SK-N-MC (cell line): Measurements from ENCODE around the gene GPRIN1.
"Not testable (repeated sequence)": the region's sequence is repeated elsewhere in the genome, so short reads cannot be mapped to it uniquely, and the experiment has no call there.

ENCODE experiments used
- DNase-seq: peaks from one replicate; pipeline ENCODE4 v3.0.0-alpha.2; 2011; ENCODE audit warnings: low read depth, low spot score
- H3K27ac ChIP-seq: fragments of 200-600 bp; sonication (generic); 2 replicates; pipeline ENCODE4 v1.5.1; 2016; ENCODE audit warnings: mixed run types
- H3K36me3 ChIP-seq: fragments of 200-600 bp; sonication (generic); 2 replicates; pipeline ENCODE4 v1.6.1; 2017; ENCODE audit warnings: antibody characterized with exemption, low read length, mixed read lengths; ENCODE audit not compliant: insufficient read depth
- H3K4me3 ChIP-seq: fragments of 200-600 bp; sonication (generic); 2 replicates; pipeline ENCODE4 v1.5.1; 2016
- H3K9ac ChIP-seq: fragments of 200-600 bp; sonication (generic); 2 replicates; pipeline ENCODE4 v1.8.0; 2017; ENCODE audit warnings: mixed run types, mixed read lengths; ENCODE audit not compliant: insufficient read length
- H3K9me3 ChIP-seq: fragments of 200-600 bp; sonication (generic); 2 replicates; pipeline ENCODE4 v1.6.1; 2017; ENCODE audit warnings: low read depth, mild to moderate bottlenecking, antibody characterized with exemption, low read length, moderate library complexity, mixed read lengths
- EZH2 ChIP-seq: fragments of 200-600 bp; sonication (generic); IDR thresholded peaks from one replicate; pipeline ENCODE4 v1.6.1; 2017; ENCODE audit warnings: antibody characterized with exemption
- FOXP2 ChIP-seq: optimal IDR thresholded peaks from 2 replicates; pipeline ENCODE3; 2011; ENCODE audit warnings: mild to moderate bottlenecking, moderate library complexity; ENCODE audit not compliant: insufficient read depth; ENCODE audit errors: extremely low read length, control extremely low read depth
- POLR2AphosphoS5 ChIP-seq: IDR thresholded peaks from 2 replicates; pipeline ENCODE4 v1.6.1; 2012; ENCODE audit warnings: mild to moderate bottlenecking, low read depth, low read length, borderline replicate concordance

Gene GPRIN1

GRCh38 chr5:176564002-176564401 is 46.0 kb downstream of the GPRIN1 start:
- no peak for TF ChIP-seq FOXP2
- no peak for TF ChIP-seq POLR2AphosphoS5
- TF ChIP-seq EZH2 = no peak
- Histone ChIP-seq H3K9me3 (no peaks in the 10 kb centered on the region), H3K27ac (no peak overlapping the region), H3K4me3 (no peak overlapping the region), H3K36me3 (no peaks in the 10 kb centered on the region), H3K9ac (no peak overlapping the region)
- DNase-seq = no peak

- no peak for DNase-seq
- H3K9me3 ChIP-seq = no peaks in the 10 kb centered on the region
- H3K9ac ChIP-seq = no peak overlapping the region
- no peaks in the 10 kb centered on the region for H3K36me3 ChIP-seq
- H3K27ac ChIP-seq = no peak overlapping the region
- TF ChIP-seq POLR2AphosphoS5 = no peak
- H3K4me3 ChIP-seq = no peak overlapping the region
Measured at GRCh38 chr5:176562189-176562588, 47.8 kb downstream of the GPRIN1 start.

- no peak overlapping the region for H3K4me3 ChIP-seq
- H3K9ac ChIP-seq = no peak overlapping the region
- DNase-seq = no peak
- H3K36me3 ChIP-seq = no peaks in the 10 kb centered on the region
- no peaks in the 10 kb centered on the region for H3K9me3 ChIP-seq
- H3K27ac ChIP-seq = no peak overlapping the region
- TF ChIP-seq EZH2 = no peak
- no peak for TF ChIP-seq FOXP2
- TF ChIP-seq POLR2AphosphoS5 = no peak
Measured at GRCh38 chr5:176561259-176561658, 48.7 kb downstream of the GPRIN1 start.

DNA sequence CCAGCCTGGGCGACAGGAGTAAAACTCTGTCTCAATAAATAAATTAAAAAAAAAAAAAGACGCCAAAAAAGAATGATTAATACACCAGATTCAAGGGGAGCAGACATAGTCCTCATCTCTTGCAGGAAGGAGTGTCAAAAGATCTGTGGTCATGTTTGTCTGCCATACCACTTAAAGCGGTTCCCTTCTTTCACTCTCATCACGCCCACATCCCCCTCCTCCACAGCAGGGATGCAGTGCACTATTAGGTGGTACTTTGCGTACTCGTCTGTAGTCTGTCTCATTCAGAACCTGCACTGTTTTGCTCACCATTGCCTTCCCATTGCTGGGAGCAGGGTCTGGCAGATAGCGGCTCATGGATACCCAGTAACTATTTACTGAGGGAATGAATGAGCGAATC is 49.6 kb downstream of the GPRIN1 start:
- H3K9ac ChIP-seq = no peak overlapping the region
- no peaks in the 10 kb centered on the region for H3K9me3 ChIP-seq
- no peak for TF ChIP-seq EZH2
- TF ChIP-seq FOXP2 = no peak
- TF ChIP-seq POLR2AphosphoS5 = no peak
- no peaks in the 10 kb centered on the region for H3K36me3 ChIP-seq
- no peak overlapping the region for H3K4me3 ChIP-seq
- H3K27ac ChIP-seq = no peak overlapping the region
- no peak for DNase-seq

DNA sequence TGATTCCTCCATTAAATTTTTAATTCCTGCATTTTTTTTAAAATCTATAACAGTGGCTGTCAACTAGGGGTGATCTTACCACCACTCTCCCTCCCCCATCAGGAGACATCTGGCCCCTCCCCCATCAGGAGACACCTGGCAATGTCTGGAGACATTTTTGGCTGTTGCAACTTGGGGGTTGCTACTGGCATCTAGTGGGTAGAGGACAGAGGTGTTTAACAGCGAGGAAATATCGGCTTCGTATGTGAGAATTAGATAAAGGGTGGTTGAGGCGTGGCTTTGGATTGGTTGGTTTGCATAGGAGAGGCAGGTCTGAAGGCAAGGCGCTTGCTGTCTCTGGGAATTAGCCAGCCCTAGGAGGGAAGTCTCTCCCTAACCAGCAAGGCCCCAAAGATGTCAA is 50.3 kb downstream of the GPRIN1 start:
- no peak overlapping the region for H3K4me3 ChIP-seq
- no peaks in the 10 kb centered on the region for H3K36me3 ChIP-seq
- H3K27ac ChIP-seq = no peak overlapping the region
- DNase-seq = no peak
- TF ChIP-seq POLR2AphosphoS5 (no peak), EZH2 (no peak), FOXP2 (no peak)
- H3K9ac ChIP-seq = no peak overlapping the region
- no peaks in the 10 kb centered on the region for H3K9me3 ChIP-seq

- TF ChIP-seq FOXP2 (no peak), POLR2AphosphoS5 (no peak), EZH2 (no peak)
- Histone ChIP-seq H3K9ac (no peak overlapping the region), H3K4me3 (no peak overlapping the region), H3K9me3 (no peaks in the 10 kb centered on the region), H3K27ac (no peak overlapping the region), H3K36me3 (no peaks in the 10 kb centered on the region)
- no peak for DNase-seq
Measured at GRCh38 chr5:176557846-176558245, 52.1 kb downstream of the GPRIN1 start.

DNA sequence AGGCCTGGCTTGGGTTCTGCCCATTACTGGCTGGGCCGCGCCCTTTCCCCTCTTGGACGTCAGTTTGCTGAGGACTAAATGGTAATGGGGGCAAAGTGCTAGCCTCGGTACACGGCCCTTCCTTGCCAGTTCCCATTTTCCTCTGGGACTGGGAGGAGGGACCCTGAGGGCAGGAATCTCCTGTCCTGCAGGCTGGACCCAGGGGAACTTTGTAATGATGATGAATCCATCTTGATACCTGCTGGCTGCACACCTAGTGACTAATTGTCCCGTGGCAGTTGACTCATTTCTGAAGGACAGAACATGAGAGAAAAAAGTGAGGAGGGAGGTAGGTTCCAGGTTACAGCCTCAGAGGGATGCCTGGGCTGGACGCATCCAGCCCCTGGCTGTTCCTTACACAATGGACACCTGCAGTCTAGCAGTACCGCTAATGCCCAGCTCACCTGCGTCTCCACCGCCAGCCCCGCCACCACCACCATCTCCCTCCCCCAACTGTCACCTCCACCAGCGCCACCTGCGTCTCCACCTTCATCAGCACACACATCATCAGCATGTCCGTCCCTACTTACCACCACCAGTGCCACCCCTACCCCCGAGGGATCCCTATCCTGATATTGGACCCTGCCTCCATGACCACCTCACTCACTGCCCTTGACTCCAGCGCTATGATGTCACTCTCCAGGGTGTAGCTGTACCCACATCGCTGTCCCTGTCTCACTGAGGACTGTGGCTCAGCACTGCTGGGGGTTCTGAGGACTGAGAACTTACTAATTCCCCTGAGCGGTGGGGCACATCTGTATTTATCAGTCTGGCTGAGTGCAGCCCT is 56.5 kb downstream of the GPRIN1 start:
- H3K9ac ChIP-seq = no peak overlapping the region
- no peak overlapping the region for H3K27ac ChIP-seq
- TF ChIP-seq POLR2AphosphoS5 = no peak
- no peaks in the 10 kb centered on the region for H3K36me3 ChIP-seq
- H3K9me3 ChIP-seq = no peaks in the 10 kb centered on the region
- no peak for DNase-seq
- H3K4me3 ChIP-seq = no peak overlapping the region

GRCh38 chr5:176552332-176552869 is 57.6 kb downstream of the GPRIN1 start:
- Histone ChIP-seq H3K9ac (no peak overlapping the region), H3K9me3 (no peaks in the 10 kb centered on the region), H3K27ac (no peak overlapping the region), H3K4me3 (no peak overlapping the region), H3K36me3 (no peaks in the 10 kb centered on the region)
- DNase-seq = no peak
- TF ChIP-seq FOXP2 (no peak), EZH2 (no peak), POLR2AphosphoS5 (no peak)

GRCh38 chr5:176550937-176551336 is 59.0 kb downstream of the GPRIN1 start:
- H3K27ac ChIP-seq, H3K36me3 ChIP-seq, H3K9me3 ChIP-seq, DNase-seq, H3K9ac ChIP-seq, H3K4me3 ChIP-seq: not testable (repeated sequence)
